Measurements from ENCODE around the gene RANGAP1. TPM values are rescaled to one million over a fixed set of nuclear protein-coding genes. Genes with fewer than 3 reads are reported as not detected.

RANGAP1 gene
- total RNA-seq, 4 donors from 2014 or later, result 119 to 150 (median 121) TPM

GRCh38 chr22:41204992-41205900 is 80.7 kb downstream of the RANGAP1 start, which contains the start of gene L3MBTL2:
Gene L3MBTL2 (plus strand): TSS chr22:41205312. CDS start chr22:41205363, 51 bp downstream.
- TF ChIP-seq, protein P1, sequence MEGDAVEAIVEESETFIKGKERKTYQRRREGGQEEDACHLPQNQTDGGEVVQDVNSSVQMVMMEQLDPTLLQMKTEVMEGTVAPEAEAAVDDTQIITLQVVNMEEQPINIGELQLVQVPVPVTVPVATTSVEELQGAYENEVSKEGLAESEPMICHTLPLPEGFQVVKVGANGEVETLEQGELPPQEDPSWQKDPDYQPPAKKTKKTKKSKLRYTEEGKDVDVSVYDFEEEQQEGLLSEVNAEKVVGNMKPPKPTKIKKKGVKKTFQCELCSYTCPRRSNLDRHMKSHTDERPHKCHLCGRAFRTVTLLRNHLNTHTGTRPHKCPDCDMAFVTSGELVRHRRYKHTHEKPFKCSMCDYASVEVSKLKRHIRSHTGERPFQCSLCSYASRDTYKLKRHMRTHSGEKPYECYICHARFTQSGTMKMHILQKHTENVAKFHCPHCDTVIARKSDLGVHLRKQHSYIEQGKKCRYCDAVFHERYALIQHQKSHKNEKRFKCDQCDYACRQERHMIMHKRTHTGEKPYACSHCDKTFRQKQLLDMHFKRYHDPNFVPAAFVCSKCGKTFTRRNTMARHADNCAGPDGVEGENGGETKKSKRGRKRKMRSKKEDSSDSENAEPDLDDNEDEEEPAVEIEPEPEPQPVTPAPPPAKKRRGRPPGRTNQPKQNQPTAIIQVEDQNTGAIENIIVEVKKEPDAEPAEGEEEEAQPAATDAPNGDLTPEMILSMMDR (IDR thresholded peaks at IDR 0.05), result no peak
- no peak for TF ChIP-seq POLR2A (IDR thresholded peaks at IDR 0.05)
- peak within 1 kb of the TSS; percentile 73 for H3K4me3 ChIP-seq (ENCODE audit: low read depth, poor library complexity, severe bottlenecking)
- 2% methylated on average over 47 of the region's 47 CpGs for WGBS, 2 donors
- intact Hi-C loops (cut with DNase I; ENCODE audit: low total_unique reads), result no loop called here
- peak; percentile 96 to 99 for DNase-seq (ENCODE audit: low spot score in 2 of 2)

DNA sequence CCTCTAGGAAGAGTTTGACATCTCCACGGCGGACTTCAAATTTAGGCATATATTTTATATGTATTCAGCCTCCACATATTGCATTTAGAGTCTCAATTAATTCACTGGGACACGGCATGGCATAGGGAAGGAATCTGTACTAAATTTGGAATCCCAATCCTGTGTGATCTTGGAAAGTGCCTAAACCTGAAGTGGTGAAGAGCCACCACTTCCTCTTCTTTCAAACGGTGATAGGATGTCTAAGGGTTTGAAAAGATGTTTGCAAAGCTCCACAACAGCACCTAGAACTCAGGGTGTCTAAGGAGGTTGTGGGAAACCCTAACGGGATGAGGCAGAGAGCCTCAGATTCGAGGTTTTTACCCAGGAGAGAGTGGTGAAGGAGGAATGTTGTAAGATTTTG is 81.9 kb downstream of the RANGAP1 start:
- H3K4me3 ChIP-seq (ENCODE audit: low read depth, poor library complexity, severe bottlenecking), result no peak overlapping the region
- no peak for DNase-seq (ENCODE audit: low spot score in 2 of 2)
- no peak for TF ChIP-seq POLR2A (IDR thresholded peaks at IDR 0.05)
- TF ChIP-seq, protein P1 (IDR thresholded peaks at IDR 0.05), result no peak
- intact Hi-C loops (cut with DNase I; ENCODE audit: low total_unique reads), result no loop called here
- 68 to 70% methylated on average over 6 of the region's 6 CpGs for WGBS, 2 donors

DNA sequence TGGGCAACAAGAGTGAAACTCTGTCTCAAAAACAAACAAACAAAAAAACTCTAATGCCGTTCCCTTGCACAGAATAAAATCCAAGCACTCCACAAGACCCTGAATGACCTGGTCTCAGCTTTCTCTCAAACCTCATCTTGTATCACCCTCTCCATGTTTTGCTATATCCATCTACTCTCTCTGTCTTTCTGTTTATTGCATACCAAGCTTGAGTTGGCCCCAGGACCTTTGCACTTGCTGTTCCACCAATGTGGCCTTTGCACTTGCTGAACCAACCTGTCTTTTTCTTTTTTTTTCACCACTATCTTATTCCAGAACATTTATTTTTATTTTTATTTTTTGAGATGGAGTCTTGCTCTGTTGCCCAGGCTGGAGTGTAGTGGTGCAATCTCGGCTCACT is 82.9 kb downstream of the RANGAP1 start:
- intact Hi-C loops (cut with DNase I; ENCODE audit: low total_unique reads), result no loop called here

DNA sequence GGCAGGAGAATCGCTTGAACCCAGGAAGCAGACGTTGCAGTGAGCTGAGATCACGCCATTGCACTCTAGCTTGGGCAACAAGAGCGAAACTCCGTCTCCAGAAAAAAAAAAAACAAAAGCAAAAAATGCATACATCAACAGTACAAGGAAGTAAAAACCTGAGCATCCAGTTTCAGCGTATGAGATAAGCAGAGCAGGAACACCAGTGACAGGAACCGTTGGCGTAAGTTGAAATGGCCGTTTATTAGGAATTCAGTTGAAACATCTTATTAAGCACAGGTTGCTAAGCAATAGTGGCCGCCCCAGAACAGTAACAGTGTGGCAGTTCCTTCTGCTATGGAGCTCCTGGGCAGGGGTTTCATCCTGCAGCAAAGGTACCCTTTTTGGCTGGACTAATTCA is 84.8 kb downstream of the RANGAP1 start:
- WGBS, 2 donors, result 53 to 63% methylated on average over 10 of the region's 10 CpGs
- TF ChIP-seq POLR2A (IDR thresholded peaks at IDR 0.05), result no peak
- TF ChIP-seq, protein P1 (IDR thresholded peaks at IDR 0.05), result no peak
- intact Hi-C loops (cut with DNase I; ENCODE audit: low total_unique reads), result no loop called here
- no peak for DNase-seq (ENCODE audit: low spot score in 2 of 2)
- H3K4me3 ChIP-seq (ENCODE audit: low read depth, poor library complexity, severe bottlenecking), result no peak overlapping the region

More for the DNA sequence above, 82.9 kb downstream of the RANGAP1 start:
- no peak for DNase-seq (ENCODE audit: low spot score in 2 of 2)
- TF ChIP-seq POLR2A (IDR thresholded peaks at IDR 0.05), result no peak
- TF ChIP-seq, protein P1 (IDR thresholded peaks at IDR 0.05), result no peak
- no peak overlapping the region for H3K4me3 ChIP-seq (ENCODE audit: low read depth, poor library complexity, severe bottlenecking)
- 91 to 96% methylated on average over 2 of the region's 2 CpGs for WGBS, 2 donors

- no peak for TF ChIP-seq POLR2A (IDR thresholded peaks at IDR 0.05)
- TF ChIP-seq, protein P1 (IDR thresholded peaks at IDR 0.05), result no peak
- DNase-seq (ENCODE audit: low spot score in 2 of 2), result no peak
- 0 to 2% methylated on average over 9 of the region's 9 CpGs for WGBS, 2 donors
- intact Hi-C loops (cut with DNase I; ENCODE audit: low total_unique reads), result no loop called here
- peak overlapping the region; percentile 53 for H3K4me3 ChIP-seq (ENCODE audit: low read depth, poor library complexity, severe bottlenecking)
These were observed 87.9 kb downstream of the RANGAP1 start for GRCh38 chr22:41198027-41198580.

Measured in lower leg skin (tissue), 4 donors.